GM15510 (cell line): ENCODE measurements around the gene TBXT.

Experiments used
- POLR2A ChIP-seq: IDR thresholded peaks from 3 replicates; pipeline ENCODE4 v1.6.1; 2011; ENCODE audit warnings: borderline replicate concordance; ENCODE audit not compliant: insufficient read length; ENCODE audit errors: extremely low read depth

TBXT gene

GRCh38 chr6:166192136-166192535 lies 24.5 kb upstream of the TBXT start:
- TF ChIP-seq POLR2A = no peak

GRCh38 chr6:166179704-166180103 lies 12.1 kb upstream of the TBXT start:
- no peak for TF ChIP-seq POLR2A

GRCh38 chr6:166176106-166176505 lies 8.5 kb upstream of the TBXT start:
- TF ChIP-seq POLR2A = no peak

- TF ChIP-seq POLR2A = no peak
Observed at GRCh38 chr6:166174031-166174430, 6.4 kb upstream of the TBXT start.

GRCh38 chr6:166173281-166173951 lies 5.8 kb upstream of the TBXT start:
- TF ChIP-seq POLR2A = no peak

- TF ChIP-seq POLR2A = no peak
Observed at GRCh38 chr6:166172546-166172945, 4.9 kb upstream of the TBXT start.

GRCh38 chr6:166169549-166170421 lies 2.1 kb upstream of the TBXT start:
- TF ChIP-seq POLR2A = no peak

- no peak for TF ChIP-seq POLR2A
Observed at GRCh38 chr6:166168616-166169548, 1.2 kb upstream of the TBXT start.

- TF ChIP-seq POLR2A = no peak
Observed at GRCh38 chr6:166167258-166167731, 356 bp downstream of the TBXT start.

- TF ChIP-seq POLR2A = no peak
Observed at GRCh38 chr6:166166314-166167257, 1.1 kb downstream of the TBXT start.

GRCh38 chr6:166165558-166166313 lies 1.9 kb downstream of the TBXT start:
- no peak for TF ChIP-seq POLR2A

- no peak for TF ChIP-seq POLR2A
Observed at GRCh38 chr6:166162599-166163342, 4.9 kb downstream of the TBXT start.
